B cell (primary cell): Measurements from ENCODE around the gene COL26A1.

Experiments
- EZH2 ChIP-seq: IDR thresholded peaks from 2 replicates; pipeline ENCODE4 v1.6.1; 2012; ENCODE audit warnings: borderline replicate concordance, low read depth, mild to moderate bottlenecking, moderate library complexity, low read length; ENCODE audit not compliant: insufficient read depth, poor library complexity, severe bottlenecking
- TF ChIP-seq, protein P1 (sequence below): fragments of 200-600 bp; IDR thresholded peaks from one replicate; pipeline ENCODE4 v1.8.0; 2022; ENCODE audit warnings: antibody characterized with exemption, mild to moderate bottlenecking

DNA sequence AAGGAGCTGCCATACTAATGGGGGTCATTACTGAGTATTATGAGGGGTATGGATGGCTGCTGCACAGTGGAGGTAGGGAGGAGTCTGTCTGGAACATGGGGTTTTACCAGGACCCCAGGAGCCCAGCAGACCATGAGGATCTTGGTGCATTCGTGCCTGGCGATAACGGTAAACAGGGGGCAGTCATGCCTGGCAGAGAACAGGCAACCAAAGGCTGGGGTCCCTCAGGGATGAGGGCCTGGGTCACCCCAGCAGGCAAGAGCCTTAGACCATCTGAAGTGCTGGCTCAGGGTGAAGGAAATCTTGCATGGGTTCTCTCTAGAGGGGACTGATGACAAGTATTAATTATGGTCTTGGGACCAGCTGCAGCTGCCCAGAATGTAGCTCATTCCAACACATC, 220.3 kb downstream of the COL26A1 start:
- TF ChIP-seq, protein P1, sequence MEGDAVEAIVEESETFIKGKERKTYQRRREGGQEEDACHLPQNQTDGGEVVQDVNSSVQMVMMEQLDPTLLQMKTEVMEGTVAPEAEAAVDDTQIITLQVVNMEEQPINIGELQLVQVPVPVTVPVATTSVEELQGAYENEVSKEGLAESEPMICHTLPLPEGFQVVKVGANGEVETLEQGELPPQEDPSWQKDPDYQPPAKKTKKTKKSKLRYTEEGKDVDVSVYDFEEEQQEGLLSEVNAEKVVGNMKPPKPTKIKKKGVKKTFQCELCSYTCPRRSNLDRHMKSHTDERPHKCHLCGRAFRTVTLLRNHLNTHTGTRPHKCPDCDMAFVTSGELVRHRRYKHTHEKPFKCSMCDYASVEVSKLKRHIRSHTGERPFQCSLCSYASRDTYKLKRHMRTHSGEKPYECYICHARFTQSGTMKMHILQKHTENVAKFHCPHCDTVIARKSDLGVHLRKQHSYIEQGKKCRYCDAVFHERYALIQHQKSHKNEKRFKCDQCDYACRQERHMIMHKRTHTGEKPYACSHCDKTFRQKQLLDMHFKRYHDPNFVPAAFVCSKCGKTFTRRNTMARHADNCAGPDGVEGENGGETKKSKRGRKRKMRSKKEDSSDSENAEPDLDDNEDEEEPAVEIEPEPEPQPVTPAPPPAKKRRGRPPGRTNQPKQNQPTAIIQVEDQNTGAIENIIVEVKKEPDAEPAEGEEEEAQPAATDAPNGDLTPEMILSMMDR: no peak
- TF ChIP-seq EZH2: no peak
